SK-N-SH (cell line): ENCODE measurements around the gene CRB2.

Experiments used
- CTCF ChIP-seq: fragments of 200-600 bp; sonication (generic); IDR thresholded peaks from 2 replicates; pipeline ENCODE4 v1.6.1; 2017; ENCODE audit warnings: antibody characterized with exemption, mild to moderate bottlenecking, moderate library complexity
- EZH2phosphoT487 ChIP-seq: fragments of 200-600 bp; sonication (generic); IDR thresholded peaks from 2 replicates; pipeline ENCODE4 v1.6.1; 2017; ENCODE audit warnings: low read depth, mixed run types, mild to moderate bottlenecking, antibody characterized with exemption, moderate library complexity, borderline replicate concordance
- MAX ChIP-seq: IDR thresholded peaks from 2 replicates; pipeline ENCODE4 v1.4.0; 2012; ENCODE audit warnings: low read depth
- POLR2AphosphoS5 ChIP-seq: IDR thresholded peaks from 2 replicates; pipeline ENCODE4 v1.6.1; 2012; ENCODE audit warnings: low read depth, low read length
- RAD21 ChIP-seq: IDR thresholded peaks from 2 replicates; pipeline ENCODE4 v1.6.1; 2012; ENCODE audit warnings: mild to moderate bottlenecking, low read length
- REST ChIP-seq: IDR thresholded peaks from 2 replicates; pipeline ENCODE4 v1.6.1; 2012; ENCODE audit warnings: mild to moderate bottlenecking, low read depth, low read length, moderate library complexity
- RXRA ChIP-seq: IDR thresholded peaks from 2 replicates; pipeline ENCODE4 v1.4.0; 2012; ENCODE audit warnings: low read depth, mild to moderate bottlenecking, borderline replicate concordance
- SMC3 ChIP-seq: IDR thresholded peaks from 2 replicates; pipeline ENCODE4 v1.6.1; 2012; ENCODE audit warnings: low read depth, low read length, improper control_type of control experiment

GRCh38 chr9:123336959-123337358 is 19.0 kb upstream of the CRB2 start:
- TF ChIP-seq SMC3 (no peak), MAX (no peak), CTCF (no peak), POLR2AphosphoS5 (no peak), EZH2phosphoT487 (no peak), RAD21 (no peak), RXRA (no peak), REST (no peak)
